Stimulated activated CD8-positive, alpha-beta memory T cell treated with anti-CD3 and anti-CD28 coated beads, Interleukin-2, amount 100 ng/mL, for 48 hours (primary cell): ENCODE data around the gene CGB3.

Source experiments
- DNase-seq, 2 donors: peaks; one replicate each; pipeline ENCODE4 v3.0.0-alpha.2; 2020; ENCODE audit warnings: low read depth in 2 of 2

Gene CGB3

GRCh38 chr19:48988286-48988685 is 35.8 kb downstream of the CGB3 start:
- DNase-seq = no peak

DNA sequence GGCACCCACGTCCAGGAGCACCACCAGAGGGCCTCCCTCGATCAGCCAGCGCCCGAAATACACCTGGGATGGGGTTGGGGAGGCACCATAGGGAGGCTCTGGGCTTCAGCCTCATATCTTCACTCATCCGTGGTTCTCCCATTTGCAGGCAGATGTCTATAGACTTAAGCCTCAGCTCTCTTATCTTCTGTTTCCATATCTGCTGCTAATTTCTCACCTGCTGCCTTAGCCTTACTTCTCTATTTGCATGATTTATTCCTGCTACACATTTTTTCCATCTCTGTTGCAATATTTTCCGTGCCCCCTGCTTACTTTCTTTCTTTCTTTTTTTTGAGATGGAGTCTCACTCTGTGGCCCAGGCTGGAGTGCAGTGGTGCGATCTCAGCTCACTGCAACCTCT is 36.8 kb downstream of the CGB3 start:
- DNase-seq = no peak

- no peak for DNase-seq
Observed at GRCh38 chr19:48986211-48986610, 37.9 kb downstream of the CGB3 start.

- no peak for DNase-seq
Observed at GRCh38 chr19:48985711-48986110, 38.4 kb downstream of the CGB3 start.

DNA sequence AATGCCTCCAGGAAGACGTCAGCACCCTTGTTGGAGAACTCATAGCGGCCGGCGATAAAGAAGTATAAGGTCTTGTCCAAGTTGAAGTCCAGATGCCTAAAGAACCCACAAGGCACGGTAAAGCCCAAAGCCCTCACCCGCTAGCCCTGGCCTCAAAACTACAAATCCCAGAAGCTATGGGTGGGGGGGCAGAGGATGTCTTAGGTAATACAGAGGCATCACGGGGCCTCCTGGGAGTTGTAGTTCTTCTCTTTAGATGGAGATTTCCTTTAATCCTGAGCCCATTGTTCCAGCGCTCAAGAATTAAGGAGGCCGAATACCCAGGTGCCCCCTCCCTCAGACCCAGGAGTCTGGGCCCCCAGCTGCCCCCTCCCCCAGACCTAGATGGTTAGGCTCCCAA is 41.9 kb downstream of the CGB3 start:
- DNase-seq = no peak

- no peak for DNase-seq
Observed at GRCh38 chr19:48977061-48977460, 47.1 kb downstream of the CGB3 start.

DNA sequence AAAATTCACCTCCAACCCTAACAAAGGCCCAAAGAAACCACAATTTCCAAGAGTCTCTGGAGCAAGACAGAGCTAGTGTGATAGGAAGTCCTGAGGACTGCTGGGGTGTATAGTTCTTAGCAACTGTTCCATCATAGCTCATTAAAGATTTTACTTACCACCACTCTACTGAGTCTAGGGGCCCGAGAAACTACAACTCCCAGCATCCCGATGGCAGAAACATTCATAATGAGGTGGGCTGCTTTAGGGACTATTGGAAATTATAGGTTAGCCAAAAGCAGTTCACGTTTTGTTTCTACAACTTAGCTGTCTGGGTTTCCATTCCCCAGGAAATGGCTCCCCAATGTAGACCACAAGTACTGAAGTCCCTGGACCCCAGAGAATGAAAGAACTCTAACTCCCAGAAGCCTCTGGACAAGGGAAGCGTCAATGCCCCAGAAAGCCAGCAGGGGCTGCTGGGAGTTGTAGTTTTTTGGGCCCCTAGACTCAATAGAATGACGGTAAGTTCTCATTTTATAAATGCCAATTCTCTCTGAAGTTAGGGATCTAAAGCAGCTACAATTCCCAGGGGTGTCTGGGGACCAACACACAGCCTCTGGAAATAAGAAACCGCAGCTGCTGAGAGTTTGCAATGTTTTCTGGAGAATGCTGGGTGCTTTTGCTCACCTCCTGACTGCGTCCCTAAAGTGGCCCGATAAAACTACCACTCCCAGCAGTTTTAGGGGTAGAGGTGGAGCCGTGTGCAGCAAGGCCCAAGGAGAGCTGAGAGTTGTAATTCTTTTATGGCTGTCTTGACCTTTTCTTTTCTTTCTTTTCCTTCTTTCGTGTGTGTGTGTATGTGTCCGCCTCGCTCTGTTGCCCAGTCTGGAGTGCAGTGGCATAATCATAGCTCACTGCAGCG is 47.9 kb downstream of the CGB3 start:
- DNase-seq = no peak
